Colon (tissue), 2 donors: ENCODE measurements around the gene ZNF584.
"Not testable (repeated sequence)": the region's sequence is repeated elsewhere in the genome, so short reads cannot be mapped to it uniquely, and the experiment has no call there.

Source experiments
- FAIRE-seq: peaks from 2 replicates; lab custom pipeline; 2012; peaks lifted over from hg19 to GRCh38; lab: Jason Lieb, UNC
- donor health status: control.
- donor health status: control.

ZNF584 gene

DNA sequence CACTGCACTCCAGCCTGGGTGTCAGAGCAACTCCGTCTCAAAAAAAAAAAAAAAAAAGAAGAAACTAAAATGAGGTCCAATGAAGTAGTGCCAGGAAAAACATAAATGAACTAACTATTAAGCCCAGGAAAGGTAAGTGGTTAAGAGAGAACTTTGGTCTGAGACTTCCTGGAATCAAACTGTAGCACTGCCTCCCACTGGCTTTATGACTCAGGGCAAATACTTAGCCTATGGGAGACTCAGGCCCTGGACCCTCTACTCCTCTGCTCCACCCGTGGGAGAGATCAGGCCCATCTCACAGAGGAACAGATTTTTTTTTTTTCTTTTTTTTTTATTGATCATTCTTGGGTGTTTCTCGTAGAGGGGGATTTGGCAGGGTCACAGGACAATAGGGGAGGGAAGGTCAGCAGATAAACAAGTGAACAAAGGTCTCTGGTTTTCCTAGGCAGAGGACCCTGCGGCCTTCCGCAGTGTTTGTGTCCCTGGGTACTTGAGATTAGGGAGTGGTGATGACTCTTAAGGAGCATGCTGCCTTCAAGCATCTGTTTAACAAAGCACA lies 4.5 kb upstream of the ZNF584 start:
- not testable (repeated sequence) for FAIRE-seq

DNA sequence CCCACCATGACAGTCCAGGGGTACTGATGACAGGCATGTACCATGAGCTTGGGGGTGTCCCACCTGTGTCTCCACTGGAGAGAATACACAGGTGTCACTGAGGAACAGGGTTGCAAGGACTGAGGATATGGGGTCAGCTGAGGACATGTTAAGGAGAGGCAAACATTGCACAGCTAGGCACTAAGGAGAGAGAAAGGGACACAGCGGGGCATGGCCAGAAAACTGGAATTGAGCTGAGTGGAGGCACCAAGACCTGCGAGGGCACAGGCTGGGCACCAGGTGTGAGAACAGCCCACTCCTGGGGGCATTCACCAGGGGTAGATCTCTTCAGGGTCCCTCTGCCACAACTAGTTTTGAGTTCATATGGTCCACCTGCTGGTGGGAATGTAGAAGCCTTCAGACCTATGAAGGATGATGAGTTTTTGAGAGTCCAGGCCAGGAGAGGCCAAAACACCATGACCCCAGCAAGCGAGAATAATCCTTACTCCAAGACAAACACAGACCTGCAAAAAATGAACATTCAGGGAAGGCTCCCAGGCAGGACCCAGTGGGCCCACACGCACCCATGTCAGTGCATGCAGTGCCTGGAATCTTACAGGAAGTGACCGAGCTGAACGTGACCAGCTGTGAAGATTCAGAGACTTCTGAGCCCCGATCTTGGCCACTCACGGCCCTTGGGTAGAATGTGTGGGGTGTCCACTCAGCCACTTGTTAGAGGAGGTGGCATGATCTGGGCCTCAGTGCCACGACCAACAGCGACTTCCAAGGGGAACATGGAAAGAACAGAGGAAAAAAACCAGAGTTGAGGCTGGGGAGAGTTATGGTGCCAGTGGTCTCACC lies 1.4 kb upstream of the ZNF584 start:
- no peak for FAIRE-seq

DNA sequence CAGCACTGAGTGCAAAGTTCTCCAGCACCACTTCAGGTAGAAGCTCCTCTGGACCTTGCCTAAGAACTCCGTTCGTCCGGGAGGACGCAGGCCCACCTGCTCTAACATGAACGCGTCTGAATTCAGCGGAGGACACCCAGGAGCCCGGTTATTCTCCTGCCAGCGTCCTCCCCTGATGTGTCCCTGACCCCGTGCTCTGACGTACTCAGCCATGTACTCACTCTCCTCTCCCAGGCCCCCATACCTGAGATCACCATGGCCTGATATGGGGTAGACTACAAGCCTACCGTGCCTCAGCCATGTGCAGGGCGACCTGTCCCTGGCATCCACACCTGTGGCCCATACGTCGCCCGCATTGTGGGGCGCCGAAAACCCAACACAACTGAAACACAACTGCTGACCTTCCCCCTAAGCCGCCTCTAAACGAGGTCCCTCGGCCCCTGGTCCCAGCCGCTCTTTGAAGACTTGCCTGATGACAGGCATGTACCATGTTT lies 744 bp upstream of the ZNF584 start:
- no peak for FAIRE-seq

DNA sequence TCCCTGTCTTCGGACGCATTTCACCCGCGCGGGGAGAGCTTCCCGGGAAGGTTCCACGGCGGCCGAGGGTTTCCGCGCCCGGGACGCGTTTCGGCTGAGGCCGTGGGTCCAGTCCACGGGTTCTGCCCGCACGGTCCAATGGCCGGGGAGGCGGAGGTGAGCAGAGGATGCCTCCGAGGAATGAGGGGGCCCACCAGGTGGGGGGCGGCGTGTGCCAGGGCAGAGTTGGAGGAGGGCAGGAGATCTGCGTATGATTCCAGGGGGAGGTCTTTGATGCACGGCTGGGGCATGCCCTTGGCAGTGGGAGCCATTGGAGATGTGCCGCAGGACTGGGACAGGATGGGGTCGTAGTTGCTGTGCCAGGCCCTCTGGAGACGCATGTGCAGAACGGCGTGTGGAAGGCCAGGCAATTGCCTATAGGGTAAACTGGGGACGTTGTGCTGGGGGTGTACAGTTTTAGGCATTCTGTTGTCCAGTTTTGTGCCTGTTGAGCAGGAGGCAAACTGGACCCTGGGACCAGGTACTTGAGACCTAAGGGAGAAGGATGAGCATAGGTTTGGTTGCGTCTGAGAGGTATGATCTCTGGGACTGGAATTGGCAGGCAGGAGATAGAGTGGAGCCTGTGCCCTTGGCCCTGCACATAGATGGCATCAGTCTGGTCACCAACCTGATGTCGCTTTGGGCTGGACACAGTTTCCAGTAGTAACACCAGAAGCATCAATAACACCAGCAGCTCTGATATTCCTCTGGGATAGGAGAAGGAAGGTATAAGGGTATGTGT lies 751 bp downstream of the ZNF584 start:
- no peak for FAIRE-seq

DNA sequence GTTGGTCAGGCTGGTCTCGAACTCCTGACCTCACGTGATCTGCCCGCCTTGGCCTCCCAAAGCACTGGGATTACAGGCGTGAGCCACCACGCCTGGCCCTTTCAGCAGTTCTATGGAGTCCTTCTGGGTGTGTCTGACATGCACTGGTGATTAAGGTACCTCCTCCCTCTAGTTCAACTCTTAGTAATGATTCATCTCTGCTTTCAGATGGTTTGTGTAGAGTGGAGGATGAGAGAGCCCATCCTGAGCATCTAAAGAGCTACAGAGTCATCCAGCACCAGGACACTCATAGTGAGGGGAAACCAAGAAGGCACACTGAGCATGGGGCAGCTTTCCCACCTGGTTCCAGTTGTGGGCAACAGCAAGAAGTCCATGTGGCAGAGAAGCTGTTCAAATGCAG lies 8.2 kb downstream of the ZNF584 start:
- no peak for FAIRE-seq

DNA sequence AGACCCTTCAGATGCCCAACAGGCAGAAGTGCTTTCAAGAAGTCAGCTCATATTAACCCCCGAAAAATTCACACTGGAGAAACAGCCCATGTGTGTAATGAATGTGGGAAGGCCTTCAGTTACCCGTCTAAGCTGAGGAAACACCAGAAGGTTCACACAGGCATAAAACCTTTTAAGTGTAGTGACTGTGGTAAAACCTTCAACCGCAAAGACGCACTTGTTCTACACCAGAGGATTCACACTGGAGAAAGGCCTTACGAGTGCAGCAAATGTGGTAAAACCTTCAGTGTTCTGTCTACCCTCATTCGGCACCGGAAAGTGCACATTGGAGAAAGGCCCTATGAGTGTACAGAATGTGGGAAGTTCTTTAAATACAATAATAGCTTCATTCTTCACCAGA lies 8.6 kb downstream of the ZNF584 start:
- FAIRE-seq, result no peak

DNA sequence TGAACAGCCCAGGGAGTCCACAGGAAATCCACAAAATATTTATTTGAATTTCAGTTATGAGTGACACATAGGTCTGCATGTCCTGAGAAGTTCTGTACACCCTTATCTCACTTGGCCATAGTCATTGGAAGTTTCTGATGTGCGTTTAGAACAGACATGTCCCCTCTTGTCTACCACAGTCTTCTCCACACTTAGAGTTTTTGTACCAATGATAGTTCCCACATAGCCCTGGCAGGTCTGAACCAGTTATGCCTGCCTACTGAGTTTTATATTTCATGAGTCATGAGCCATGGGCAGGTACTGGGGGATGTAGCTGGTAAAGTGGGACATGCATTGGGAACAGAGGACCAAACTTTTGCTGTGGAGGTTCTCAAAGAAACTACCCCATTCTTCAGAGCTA lies 20.2 kb downstream of the ZNF584 start:
- FAIRE-seq, result no peak

DNA sequence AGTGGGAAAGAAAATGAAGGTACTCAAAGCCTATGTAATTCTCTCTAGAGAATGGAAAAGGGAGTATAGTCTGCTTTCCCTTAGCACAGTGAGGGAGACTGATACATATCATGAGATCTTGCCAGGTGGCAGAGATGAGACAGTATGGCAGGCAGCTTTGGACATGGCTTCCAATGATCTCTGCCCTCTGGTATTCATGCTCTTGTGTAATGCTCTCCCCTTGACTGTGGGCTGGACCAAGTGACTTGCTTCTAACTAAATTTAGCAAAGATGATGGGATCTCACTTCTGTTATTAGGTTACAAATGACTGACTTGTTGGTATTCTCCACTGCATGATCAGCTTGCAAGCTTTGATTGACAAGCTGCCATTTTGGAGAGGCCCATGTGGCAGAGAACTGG lies 21.3 kb downstream of the ZNF584 start:
- FAIRE-seq, result no peak

DNA sequence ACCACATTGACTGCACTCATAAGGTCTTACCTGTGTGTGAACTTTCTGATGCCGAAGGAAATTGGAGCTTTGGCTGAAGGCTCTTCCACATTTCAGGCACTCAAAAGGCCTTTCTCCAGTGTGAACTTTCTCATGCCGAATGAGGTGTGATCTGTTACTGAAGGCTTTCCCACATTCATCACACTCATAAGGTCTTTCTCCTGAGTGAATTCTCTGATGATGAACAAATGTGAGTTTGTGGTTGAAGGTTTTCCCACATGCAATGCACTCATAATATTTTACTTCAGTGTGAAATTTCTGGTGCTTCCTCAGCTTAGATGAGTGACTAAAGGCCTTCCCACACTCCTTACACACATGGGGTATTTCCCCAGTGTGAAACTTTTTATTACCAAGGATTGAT lies 25.8 kb downstream of the ZNF584 start:
- no peak for FAIRE-seq

DNA sequence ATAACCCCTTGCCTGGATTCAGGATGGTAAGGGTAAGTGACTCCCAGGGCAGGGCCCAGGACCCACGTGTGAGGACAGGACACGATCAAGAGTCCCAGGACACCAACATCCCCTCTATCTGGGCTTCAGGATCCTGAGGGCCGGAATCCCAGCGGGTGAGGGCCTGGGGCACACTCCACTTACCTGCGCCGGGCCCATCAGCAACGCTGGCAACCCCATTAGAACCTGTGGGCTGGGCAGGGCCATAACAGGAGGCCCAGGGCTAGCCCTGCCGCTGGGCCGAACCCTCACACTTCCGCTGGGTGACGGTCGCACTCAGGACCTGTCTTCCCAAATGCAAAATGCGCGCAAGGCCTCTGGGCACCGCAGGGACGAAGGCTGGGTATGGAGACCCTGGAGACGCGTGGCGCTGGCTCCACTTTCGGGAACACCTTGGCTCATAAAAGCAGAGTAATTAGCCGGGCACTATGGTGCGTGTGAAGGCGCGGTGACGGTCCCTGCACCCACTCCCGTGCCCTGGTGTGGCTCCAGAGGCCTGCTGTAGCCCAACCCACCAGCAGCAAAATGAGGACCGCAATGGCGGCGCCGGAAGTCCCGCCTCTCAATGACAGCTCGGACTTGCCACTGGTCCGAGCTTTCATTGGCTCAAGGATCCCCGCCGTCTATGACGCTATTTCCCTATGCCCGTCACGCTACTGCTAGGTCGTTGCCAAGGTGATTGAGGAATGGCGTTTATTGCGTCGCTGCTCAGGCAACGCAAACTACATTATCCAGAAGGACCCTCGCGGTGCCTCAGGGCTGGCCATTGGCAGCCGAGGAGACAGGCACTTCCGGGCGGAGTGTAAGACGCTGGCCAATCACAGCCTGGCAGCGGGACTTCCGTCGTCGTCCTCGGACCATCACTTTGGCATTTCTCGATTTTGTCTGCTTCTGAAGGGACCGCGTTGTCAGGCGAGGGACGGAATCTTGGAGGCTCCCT lies 31.4 kb downstream of the ZNF584 start, which contains the start of gene ZNF132:
TSS of gene ZNF132 (minus strand) at position 578 of the 979 bp plus-strand sequence. CDS start at position 246, 332 bp downstream.
- FAIRE-seq, result peak; percentile 95

DNA sequence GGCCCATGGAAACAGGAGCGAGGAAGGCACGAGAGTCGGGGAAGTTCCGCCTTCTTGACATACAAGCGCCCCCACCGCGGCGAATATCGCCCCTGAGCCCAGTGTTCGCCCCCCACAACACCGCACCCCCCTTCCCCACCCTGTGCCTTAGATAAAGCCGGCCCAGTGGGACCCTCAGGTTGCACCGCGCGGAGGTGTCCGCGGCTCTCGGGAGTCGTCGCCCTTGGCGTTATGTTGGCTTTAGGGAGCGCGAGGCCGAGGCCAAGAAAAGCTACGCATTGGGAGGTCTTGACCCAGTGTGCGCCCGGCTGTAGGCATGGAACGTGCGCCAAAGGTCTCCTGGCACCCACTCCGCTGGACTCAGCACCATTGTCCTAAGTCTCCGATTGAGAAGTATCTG lies 32.1 kb downstream of the ZNF584 start:
- FAIRE-seq, result no peak

DNA sequence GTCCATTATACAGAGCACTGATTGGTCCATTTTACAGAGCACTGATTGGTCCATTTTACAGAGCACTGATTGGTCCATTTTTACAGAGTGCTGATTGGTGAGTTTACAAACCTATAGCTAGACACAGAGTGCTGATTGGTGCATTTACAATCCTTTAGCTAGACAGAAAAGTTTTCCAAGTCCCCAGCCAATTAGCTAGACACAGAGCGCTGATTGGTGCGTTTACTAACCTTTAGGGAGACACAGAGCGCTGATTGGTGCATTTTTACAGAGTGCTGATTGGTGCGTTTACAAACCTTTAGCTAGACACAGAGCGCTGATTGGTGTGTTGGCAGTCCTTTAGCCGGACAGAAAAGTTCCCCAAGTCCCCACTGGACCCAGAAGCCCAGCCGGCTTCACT lies 34.5 kb downstream of the ZNF584 start:
- FAIRE-seq, result not testable (repeated sequence)

DNA sequence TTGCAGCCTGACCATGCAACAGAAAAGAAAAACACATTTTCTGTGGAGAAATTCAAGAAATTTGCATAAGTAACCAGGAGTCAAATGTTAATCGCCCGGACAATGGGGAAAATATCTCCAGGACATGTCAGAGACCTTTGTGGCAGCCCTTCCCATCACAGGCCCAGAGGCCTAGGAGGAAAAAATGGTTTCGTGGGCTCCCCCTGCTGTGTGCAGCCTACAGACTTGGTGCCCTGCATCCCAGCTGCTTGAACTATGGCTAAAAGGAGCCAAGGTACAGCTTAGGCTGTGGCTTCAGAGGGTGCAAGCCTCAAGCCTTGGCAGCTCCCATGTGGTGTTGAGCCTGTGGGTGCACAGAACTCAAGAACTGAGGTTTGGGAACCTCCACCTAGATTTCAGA lies 40.4 kb downstream of the ZNF584 start:
- not testable (repeated sequence) for FAIRE-seq

DNA sequence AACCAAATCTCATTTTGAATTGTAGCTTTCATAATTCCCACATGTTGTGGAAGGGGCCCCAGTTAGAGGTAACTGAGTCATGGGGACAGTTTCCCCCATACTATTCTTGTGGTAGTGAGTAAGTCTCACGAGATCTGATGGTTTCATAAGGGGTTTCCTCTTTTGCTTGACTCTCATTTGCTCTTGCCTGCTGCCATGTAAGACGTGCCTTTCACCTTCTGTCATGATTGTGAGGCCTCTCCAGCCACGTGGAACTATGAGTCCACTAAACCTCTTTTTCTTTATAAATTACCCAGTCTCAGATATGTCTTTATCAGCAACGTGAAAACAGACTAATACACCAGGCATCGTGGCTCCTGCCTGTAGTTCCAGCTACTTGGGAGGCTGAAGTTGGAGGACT lies 41.5 kb downstream of the ZNF584 start:
- not testable (repeated sequence) for FAIRE-seq

DNA sequence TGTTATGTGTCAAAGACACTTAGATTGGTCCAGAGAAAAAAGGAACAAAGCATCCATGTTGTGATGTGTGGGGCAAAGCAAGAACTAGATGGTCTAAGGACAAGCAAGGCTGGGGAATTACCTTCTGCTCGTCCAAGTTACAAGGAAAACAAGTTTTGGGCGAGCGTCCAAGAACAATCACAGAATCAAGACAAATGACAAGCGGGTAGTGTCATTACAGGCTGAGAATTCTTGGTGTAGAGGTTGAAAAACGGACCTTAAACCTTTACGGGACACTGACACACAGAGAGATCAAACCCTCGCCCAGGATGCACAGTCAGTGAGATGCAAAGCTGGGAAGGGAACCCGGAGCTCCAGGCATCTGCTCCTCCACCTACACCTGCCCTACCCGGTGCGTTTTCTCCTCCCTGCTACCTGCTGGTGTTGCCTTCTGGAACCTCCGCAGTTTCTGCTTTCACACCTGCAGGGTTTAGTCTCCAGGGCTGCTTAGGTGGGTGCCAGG lies 42.5 kb downstream of the ZNF584 start:
- FAIRE-seq, result no peak

DNA sequence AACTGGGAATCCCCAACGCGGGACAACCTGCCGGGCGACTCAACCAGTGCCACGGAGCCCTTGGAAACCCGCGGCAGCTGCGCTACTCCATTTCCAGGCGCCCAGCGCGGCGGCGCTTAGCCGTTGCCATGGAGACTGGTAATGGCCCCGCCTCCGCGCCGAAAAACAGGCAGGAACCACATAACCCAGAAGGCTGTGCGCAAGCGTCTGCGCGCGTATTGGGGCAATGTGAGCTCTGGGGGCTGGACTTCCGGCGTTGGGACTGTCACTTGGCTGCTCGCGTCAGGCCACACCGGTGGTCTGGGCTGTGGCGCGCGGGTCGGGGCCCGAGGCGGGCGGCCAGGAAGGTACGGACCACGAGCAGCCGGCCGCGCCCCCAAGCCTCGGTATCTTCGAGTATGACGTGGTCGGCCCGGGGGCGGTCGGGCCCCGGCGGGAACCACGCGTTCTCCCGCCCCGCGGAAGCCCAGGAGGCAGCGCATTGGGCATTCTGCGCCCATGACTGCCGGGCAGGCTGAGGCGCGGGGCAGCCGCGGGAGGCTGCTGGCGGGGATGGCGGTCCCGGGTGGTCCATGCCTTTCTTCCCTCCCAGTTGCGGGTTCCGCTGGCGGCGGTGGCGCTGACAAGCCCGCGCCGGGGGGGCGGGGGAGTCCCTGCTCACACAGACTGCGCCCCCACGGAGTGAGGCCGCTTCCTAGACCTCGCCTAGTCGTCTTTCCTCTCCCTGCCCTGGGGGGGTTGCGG lies 43.1 kb downstream of the ZNF584 start, which contains the start of gene ZNF324B:
TSS of gene ZNF324B (plus strand) at position 265 of the 744 bp plus-strand sequence. CDS start 2,080 bp downstream, outside the sequence.
- FAIRE-seq, result no peak

DNA sequence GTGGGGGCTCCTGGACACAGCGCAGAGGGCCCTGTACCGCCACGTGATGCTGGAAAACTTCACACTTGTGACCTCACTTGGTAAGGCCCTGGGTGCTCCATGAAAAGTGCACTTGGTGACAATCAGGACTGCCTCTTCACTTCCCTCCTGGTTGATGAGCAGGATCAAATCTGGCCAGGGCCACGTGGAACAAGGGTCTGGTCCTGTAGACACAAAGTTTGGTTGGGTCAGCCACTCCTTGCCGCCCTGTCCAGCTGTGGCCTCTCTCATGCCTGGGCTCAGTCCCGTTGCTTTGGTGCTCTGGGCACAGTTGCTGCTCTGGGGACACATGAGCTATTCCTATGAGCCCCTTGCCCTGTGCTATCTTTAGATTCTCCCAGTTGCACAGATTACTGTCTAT lies 45.3 kb downstream of the ZNF584 start:
- FAIRE-seq, result no peak

DNA sequence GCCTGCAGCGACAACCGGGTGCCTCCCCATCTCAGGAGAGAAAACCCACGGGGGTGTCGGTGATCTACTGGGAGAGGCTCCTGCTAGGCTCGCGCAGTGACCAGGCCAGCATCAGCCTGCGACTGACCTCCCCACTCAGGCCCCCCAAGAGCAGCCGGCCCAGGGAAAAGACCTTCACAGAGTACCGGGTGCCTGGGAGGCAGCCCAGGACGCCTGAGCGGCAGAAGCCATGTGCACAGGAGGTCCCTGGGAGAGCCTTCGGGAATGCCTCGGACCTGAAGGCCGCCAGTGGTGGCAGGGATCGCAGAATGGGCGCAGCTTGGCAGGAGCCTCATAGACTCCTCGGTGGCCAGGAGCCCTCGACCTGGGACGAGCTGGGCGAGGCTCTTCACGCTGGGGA lies 46.9 kb downstream of the ZNF584 start:
- FAIRE-seq, result no peak

DNA sequence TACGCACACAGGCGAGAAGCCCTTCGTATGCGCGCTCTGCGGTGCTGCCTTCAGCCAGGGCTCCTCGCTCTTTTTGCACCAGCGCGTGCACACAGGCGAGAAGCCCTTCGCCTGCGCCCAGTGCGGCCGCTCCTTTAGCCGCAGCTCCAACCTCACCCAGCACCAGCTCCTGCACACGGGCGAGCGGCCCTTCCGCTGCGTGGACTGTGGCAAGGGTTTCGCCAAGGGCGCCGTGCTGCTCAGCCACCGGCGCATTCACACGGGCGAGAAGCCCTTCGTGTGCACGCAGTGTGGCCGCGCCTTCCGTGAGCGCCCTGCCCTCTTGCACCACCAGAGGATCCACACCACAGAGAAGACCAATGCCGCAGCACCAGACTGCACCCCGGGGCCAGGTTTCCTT lies 47.7 kb downstream of the ZNF584 start:
- no peak for FAIRE-seq

DNA sequence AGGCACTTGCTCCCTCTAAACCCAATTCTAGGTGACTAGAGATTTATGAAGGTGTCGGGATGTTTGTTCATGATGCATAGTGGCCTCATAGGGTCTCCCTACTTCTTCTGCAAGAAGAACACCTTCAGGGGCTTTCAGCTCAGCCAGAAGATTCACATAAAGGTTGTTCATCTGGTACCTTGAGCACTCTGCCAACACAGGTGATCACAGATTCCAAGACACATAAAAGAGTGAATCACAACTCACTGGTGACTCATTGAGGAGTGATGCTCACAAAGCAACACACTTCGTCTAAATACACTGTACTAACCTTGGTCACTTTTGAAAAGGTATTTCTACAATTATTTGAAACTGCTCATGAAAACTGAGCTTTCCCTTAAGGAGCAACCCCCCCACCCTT lies 51.6 kb downstream of the ZNF584 start:
- no peak for FAIRE-seq
